GM21529 (cell line): ENCODE results near the gene MRPL46.
A peak's percentile ranks its signal among the peaks of the same experiment; 100 is the strongest.
"Not testable (repeated sequence)": the region's sequence is repeated elsewhere in the genome, so short reads cannot be mapped to it uniquely, and the experiment has no call there.

Source experiments
- ATAC-seq: cut with Tn5 transposase; IDR thresholded peaks from one replicate; pipeline ENCODE4 v1.9.1; 2021; ENCODE audit not compliant: unreplicated experiment

MRPL46 gene

GRCh38 chr15:88447206-88447605 is 20.0 kb downstream of the MRPL46 start:
- ATAC-seq = no peak

- no peak for ATAC-seq
Observed at GRCh38 chr15:88441076-88441730, 26.0 kb downstream of the MRPL46 start.

- ATAC-seq = no peak
Observed at GRCh38 chr15:88440021-88440420, 27.2 kb downstream of the MRPL46 start.

GRCh38 chr15:88438181-88438580 is 29.0 kb downstream of the MRPL46 start:
- no peak for ATAC-seq

GRCh38 chr15:88434106-88434505 is 33.1 kb downstream of the MRPL46 start:
- not testable (repeated sequence) for ATAC-seq

GRCh38 chr15:88433046-88433685 is 34.0 kb downstream of the MRPL46 start:
- no peak for ATAC-seq

GRCh38 chr15:88431441-88431840 is 35.7 kb downstream of the MRPL46 start:
- no peak for ATAC-seq

GRCh38 chr15:88430051-88430450 is 37.1 kb downstream of the MRPL46 start:
- ATAC-seq = no peak

GRCh38 chr15:88428805-88429605 is 38.2 kb downstream of the MRPL46 start:
- ATAC-seq = no peak

GRCh38 chr15:88428053-88428452 is 39.1 kb downstream of the MRPL46 start:
- ATAC-seq = no peak

GRCh38 chr15:88426304-88426703 is 40.9 kb downstream of the MRPL46 start:
- no peak for ATAC-seq

- no peak for ATAC-seq
Observed at GRCh38 chr15:88423331-88423730, 43.9 kb downstream of the MRPL46 start.

GRCh38 chr15:88419830-88420229 is 47.4 kb downstream of the MRPL46 start:
- peak; percentile 65 for ATAC-seq
